Measurements from ENCODE around the gene CHCHD6.

CHCHD6 gene

GRCh38 chr3:126743781-126744180, 39.7 kb downstream of the CHCHD6 start:
- Histone ChIP-seq H2AFZ (ENCODE audit: low read depth, low read length, severe bottlenecking) (no peak overlapping the region), H3K36me3 (ENCODE audit: low read length) (no peaks in the 10 kb centered on the region), H3K9ac (ENCODE audit: low read length) (no peak overlapping the region), H3F3A (ENCODE audit: insufficient read depth) (no peaks in the 10 kb centered on the region), H3K27me3 (ENCODE audit: low read length) (no peaks in the 10 kb centered on the region), H4K20me1 (ENCODE audit: low read depth, low read length) (no peaks in the 10 kb centered on the region), H3K4me2 (ENCODE audit: low read depth, low read length, poor library complexity, severe bottlenecking) (no peak overlapping the region), H3K9me3 (ENCODE audit: insufficient read depth, low read length) (no peaks in the 10 kb centered on the region), H3K9me2 (replicated peaks; ENCODE audit: insufficient read depth, low read length) (no peaks in the 10 kb centered on the region), H3K79me2 (ENCODE audit: insufficient read depth, low read length) (no peaks in the 10 kb centered on the region), H3K4me3 (ENCODE audit: insufficient read depth, low read length, poor library complexity, severe bottlenecking) (no peak overlapping the region), H3K27ac (ENCODE audit: low read depth, low read length) (no peak overlapping the region)
- no peak for TF ChIP-seq CTCF (IDR thresholded peaks at IDR 0.05; ENCODE audit: insufficient read depth, low read length, poor library complexity, severe bottlenecking)
- no peak for TF ChIP-seq EZH2phosphoT487 (conservative IDR thresholded peaks at IDR 0.05; ENCODE audit: low read length)

DNA sequence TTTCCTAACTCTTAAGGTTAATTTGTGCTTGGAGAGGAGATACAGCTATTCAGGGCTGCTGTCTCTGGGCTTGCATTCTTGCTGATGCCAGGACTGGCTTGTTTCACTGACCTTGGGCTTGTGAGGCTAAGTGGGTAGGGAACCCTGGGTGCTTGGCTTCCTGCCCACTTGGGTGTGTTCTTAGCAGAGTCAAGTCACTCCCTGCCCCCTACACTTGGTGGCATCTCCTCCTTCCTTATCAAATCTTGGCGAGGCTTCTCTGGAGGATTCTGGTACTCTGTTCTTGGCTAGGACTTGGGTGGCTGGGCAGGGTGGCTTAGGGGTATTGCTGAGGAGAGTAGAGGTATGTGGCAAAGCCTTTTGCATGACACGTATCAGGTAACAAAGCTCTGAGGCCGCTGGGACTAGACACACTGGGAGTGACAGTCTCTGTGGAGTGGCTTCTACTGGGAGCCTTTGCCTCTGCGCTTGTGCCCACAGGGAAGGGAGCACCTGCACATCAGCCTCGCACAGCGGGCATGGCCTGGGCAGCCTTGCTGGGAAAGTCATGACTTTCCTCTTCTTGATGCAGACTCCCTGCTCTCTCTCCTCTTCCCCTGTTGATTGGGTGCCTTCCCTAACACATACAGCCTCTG, 41.8 kb downstream of the CHCHD6 start:
- Histone ChIP-seq H3K4me3 (ENCODE audit: insufficient read depth, low read length, poor library complexity, severe bottlenecking) (no peak overlapping the region), H3F3A (ENCODE audit: insufficient read depth) (no peaks in the 10 kb centered on the region), H3K79me2 (ENCODE audit: insufficient read depth, low read length) (no peaks in the 10 kb centered on the region), H3K9ac (ENCODE audit: low read length) (no peak overlapping the region), H3K27ac (ENCODE audit: low read depth, low read length) (no peak overlapping the region), H3K27me3 (ENCODE audit: low read length) (no peaks in the 10 kb centered on the region), H3K4me2 (ENCODE audit: low read depth, low read length, poor library complexity, severe bottlenecking) (no peak overlapping the region), H4K20me1 (ENCODE audit: low read depth, low read length) (no peaks in the 10 kb centered on the region), H3K36me3 (ENCODE audit: low read length) (no peaks in the 10 kb centered on the region), H3K9me3 (ENCODE audit: insufficient read depth, low read length) (no peaks in the 10 kb centered on the region), H2AFZ (ENCODE audit: low read depth, low read length, severe bottlenecking) (no peak overlapping the region), H3K9me2 (replicated peaks; ENCODE audit: insufficient read depth, low read length) (no peaks in the 10 kb centered on the region)
- no peak for TF ChIP-seq EZH2phosphoT487 (conservative IDR thresholded peaks at IDR 0.05; ENCODE audit: low read length)
- TF ChIP-seq CTCF (IDR thresholded peaks at IDR 0.05; ENCODE audit: insufficient read depth, low read length, poor library complexity, severe bottlenecking), result no peak

DNA sequence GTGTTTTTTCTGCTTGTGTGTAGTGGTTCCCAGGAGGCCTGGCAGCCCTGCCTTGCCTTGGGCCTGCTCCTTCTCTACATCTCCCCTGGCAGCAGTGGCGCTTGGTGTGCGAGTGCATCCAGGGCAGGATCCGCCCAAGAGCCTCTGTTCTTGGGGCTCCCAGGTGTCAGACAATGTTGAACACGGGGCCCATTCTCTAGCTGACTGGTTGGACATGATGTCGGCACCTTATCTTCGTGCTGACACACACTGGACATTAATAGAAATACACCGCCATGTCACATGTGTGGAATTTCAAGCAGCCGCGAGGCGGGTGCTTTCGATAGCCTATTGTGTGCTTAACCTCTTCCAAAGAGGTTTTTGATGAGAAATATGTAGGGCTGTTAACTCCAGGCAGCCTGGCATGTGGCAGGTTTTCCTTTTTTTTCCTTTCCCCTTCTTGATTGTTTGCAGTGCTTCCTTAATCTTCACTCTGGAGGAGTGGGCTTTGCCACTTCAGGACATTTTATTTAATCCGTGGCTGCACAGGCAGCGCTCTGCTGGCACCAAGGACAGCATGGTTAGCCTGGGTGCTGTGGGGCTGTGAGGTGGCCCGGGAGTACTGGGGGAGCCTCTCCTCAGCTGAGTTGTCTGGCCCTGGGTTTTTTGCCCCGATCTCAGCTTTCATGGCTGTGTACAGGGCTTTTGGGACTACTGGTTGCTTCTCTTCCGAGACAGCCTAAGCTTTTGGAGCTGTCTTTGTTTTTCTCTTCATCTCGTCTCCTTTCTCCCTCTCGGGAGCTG, 42.5 kb downstream of the CHCHD6 start:
- TF ChIP-seq EZH2phosphoT487 (conservative IDR thresholded peaks at IDR 0.05; ENCODE audit: low read length) (no peak), CTCF (IDR thresholded peaks at IDR 0.05; ENCODE audit: insufficient read depth, low read length, poor library complexity, severe bottlenecking) (no peak)
- Histone ChIP-seq H3K36me3 (ENCODE audit: low read length) (no peaks in the 10 kb centered on the region), H3F3A (ENCODE audit: insufficient read depth) (no peaks in the 10 kb centered on the region), H2AFZ (ENCODE audit: low read depth, low read length, severe bottlenecking) (no peak overlapping the region), H4K20me1 (ENCODE audit: low read depth, low read length) (no peaks in the 10 kb centered on the region), H3K4me3 (ENCODE audit: insufficient read depth, low read length, poor library complexity, severe bottlenecking) (no peak overlapping the region), H3K79me2 (ENCODE audit: insufficient read depth, low read length) (no peaks in the 10 kb centered on the region), H3K9ac (ENCODE audit: low read length) (no peak overlapping the region), H3K27me3 (ENCODE audit: low read length) (no peaks in the 10 kb centered on the region), H3K9me2 (replicated peaks; ENCODE audit: insufficient read depth, low read length) (no peaks in the 10 kb centered on the region), H3K4me2 (ENCODE audit: low read depth, low read length, poor library complexity, severe bottlenecking) (no peak overlapping the region), H3K9me3 (ENCODE audit: insufficient read depth, low read length) (no peaks in the 10 kb centered on the region), H3K27ac (ENCODE audit: low read depth, low read length) (no peak overlapping the region)
